NT2/D1 (cell line): ENCODE measurements around the gene ALMS1.

Experiments
- SUZ12 ChIP-seq: IDR thresholded peaks from 2 replicates; pipeline ENCODE4 v1.6.1; 2011; ENCODE audit not compliant: insufficient read length, insufficient read depth; ENCODE audit errors: extremely low read depth
- YY1 ChIP-seq: IDR thresholded peaks from 2 replicates; pipeline ENCODE4 v1.6.1; 2011; ENCODE audit not compliant: insufficient read length, insufficient read depth
- ZNF274 ChIP-seq: IDR thresholded peaks from 2 replicates; pipeline ENCODE4 v1.6.1; 2011; ENCODE audit warnings: mild to moderate bottlenecking, low read depth, low read length

DNA sequence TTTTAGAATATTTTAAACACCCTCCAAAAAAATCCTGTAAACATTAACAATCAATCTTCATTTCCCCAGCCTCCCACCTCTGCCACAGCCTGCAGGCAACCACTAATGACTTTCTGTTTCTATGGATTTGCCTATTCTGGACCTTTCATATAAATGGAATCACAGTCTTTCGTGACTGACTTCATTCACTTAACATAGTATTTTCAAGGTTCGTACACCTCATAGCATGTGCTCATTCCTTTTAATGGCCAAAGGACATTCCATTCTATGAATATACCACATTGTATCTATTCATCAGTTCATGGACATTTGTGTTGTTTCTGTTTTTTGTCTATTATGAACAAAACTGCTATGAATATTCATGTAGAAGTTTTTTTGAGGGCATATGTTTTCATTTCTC, 208.0 kb downstream of the ALMS1 start:
- TF ChIP-seq ZNF274 (no peak), YY1 (no peak), SUZ12 (no peak)
